GM19023 (cell line): ENCODE measurements around the gene CCDC149.

Experiments used
- ATAC-seq: cut with Tn5 transposase; IDR thresholded peaks from one replicate; pipeline ENCODE4 v1.9.1; 2021; ENCODE audit warnings: mild to moderate bottlenecking, moderate library complexity; ENCODE audit not compliant: unreplicated experiment

CCDC149 gene

GRCh38 chr4:24881508-24882196 is 31.2 kb downstream of the CCDC149 start:
- ATAC-seq = no peak

GRCh38 chr4:24880186-24880585 is 32.7 kb downstream of the CCDC149 start:
- ATAC-seq = no peak

GRCh38 chr4:24878636-24879016 is 34.2 kb downstream of the CCDC149 start:
- ATAC-seq = no peak

GRCh38 chr4:24877868-24878635 is 34.8 kb downstream of the CCDC149 start:
- no peak for ATAC-seq

- ATAC-seq = no peak
Measured at GRCh38 chr4:24876431-24876830, 36.4 kb downstream of the CCDC149 start.

GRCh38 chr4:24872720-24873119 is 40.1 kb downstream of the CCDC149 start:
- no peak for ATAC-seq

GRCh38 chr4:24871210-24871609 is 41.6 kb downstream of the CCDC149 start:
- no peak for ATAC-seq

GRCh38 chr4:24867766-24868296 is 45.0 kb downstream of the CCDC149 start:
- ATAC-seq = no peak

GRCh38 chr4:24867251-24867650 is 45.6 kb downstream of the CCDC149 start:
- ATAC-seq = no peak

- no peak for ATAC-seq
Measured at GRCh38 chr4:24865401-24865800, 47.4 kb downstream of the CCDC149 start.

GRCh38 chr4:24863799-24864198 is 49.0 kb downstream of the CCDC149 start:
- no peak for ATAC-seq

GRCh38 chr4:24862073-24862751 is 50.6 kb downstream of the CCDC149 start:
- ATAC-seq = no peak

GRCh38 chr4:24858550-24858949 is 54.3 kb downstream of the CCDC149 start:
- no peak for ATAC-seq

GRCh38 chr4:24858026-24858425 is 54.8 kb downstream of the CCDC149 start:
- ATAC-seq = no peak

GRCh38 chr4:24856586-24856985 is 56.3 kb downstream of the CCDC149 start:
- ATAC-seq = peak; percentile 95

- no peak for ATAC-seq
Measured at GRCh38 chr4:24855741-24856140, 57.1 kb downstream of the CCDC149 start.

- ATAC-seq = no peak
Measured at GRCh38 chr4:24853142-24853541, 59.7 kb downstream of the CCDC149 start.

- no peak for ATAC-seq
Measured at GRCh38 chr4:24850674-24851073, 62.2 kb downstream of the CCDC149 start.

GRCh38 chr4:24849756-24850155 is 63.1 kb downstream of the CCDC149 start:
- no peak for ATAC-seq

- no peak for ATAC-seq
Measured at GRCh38 chr4:24849351-24849750, 63.5 kb downstream of the CCDC149 start.

- no peak for ATAC-seq
Measured at GRCh38 chr4:24846716-24847115, 66.1 kb downstream of the CCDC149 start.

GRCh38 chr4:24845902-24846301 is 66.9 kb downstream of the CCDC149 start:
- no peak for ATAC-seq
